Neural progenitor cell (in vitro differentiated cells): ENCODE measurements around the gene HOXB4. TPM values are rescaled to one million over a fixed set of nuclear protein-coding genes. Genes with fewer than 3 reads are reported as not detected.
A peak's percentile ranks its signal among the peaks of the same experiment; 100 is the strongest.

Experiments used
- DNase-seq: peaks from one replicate; pipeline ENCODE4 v3.0.0-alpha.2; 2016; ENCODE audit warnings: low spot score
- H2AFZ ChIP-seq: fragments of 200-600 bp; sonication (generic); replicated peaks from 2 replicates; pipeline ENCODE4 v1.6.1; 2016; ENCODE audit warnings: antibody characterized with exemption
- H3F3A ChIP-seq: fragments of 200-600 bp; sonication (generic); 2 replicates; pipeline ENCODE4 v1.6.1; 2016; ENCODE audit warnings: antibody characterized with exemption, low read depth
- H3K27ac ChIP-seq: fragments of 200-600 bp; sonication (generic); 2 replicates; pipeline ENCODE4 v1.5.1; 2016; ENCODE audit warnings: mild to moderate bottlenecking
- H3K27me3 ChIP-seq: fragments of 200-600 bp; sonication (generic); 2 replicates; pipeline ENCODE4 v1.6.1; 2016; ENCODE audit warnings: mild to moderate bottlenecking, moderate library complexity
- H3K36me3 ChIP-seq: fragments of 200-600 bp; sonication (generic); 2 replicates; pipeline ENCODE4 v1.5.1; 2016
- H3K4me1 ChIP-seq: fragments of 200-600 bp; sonication (generic); 2 replicates; pipeline ENCODE4 v1.6.1; 2016; ENCODE audit warnings: mixed run types
- H3K4me2 ChIP-seq: fragments of 200-600 bp; sonication (generic); 2 replicates; pipeline ENCODE4 v1.6.1; 2016
- H3K4me3 ChIP-seq: fragments of 200-600 bp; sonication (generic); 2 replicates; pipeline ENCODE4 v1.5.1; 2016
- H3K79me2 ChIP-seq: fragments of 200-600 bp; sonication (generic); 2 replicates; pipeline ENCODE4 v1.6.1; 2016; ENCODE audit warnings: low read depth
- H3K9ac ChIP-seq: fragments of 200-600 bp; sonication (generic); 2 replicates; pipeline ENCODE4 v1.6.1; 2016
- H3K9me3 ChIP-seq: fragments of 200-600 bp; sonication (generic); 2 replicates; pipeline ENCODE4 v1.5.1; 2016; ENCODE audit warnings: low read depth
- H4K20me1 ChIP-seq: fragments of 200-600 bp; sonication (generic); 2 replicates; pipeline ENCODE4 v1.6.1; 2016; ENCODE audit warnings: low read depth
- H3K27ac Mint-ChIP-seq: 3 replicates; pipeline ENCODE4 v1.8.0; 2021; ENCODE audit warnings: mixed read lengths
- H3K27me3 Mint-ChIP-seq: 2 replicates; pipeline ENCODE4 v1.8.0; 2022; ENCODE audit warnings: low read depth, mild to moderate bottlenecking, inconsistent platforms, moderate library complexity, mixed read lengths; ENCODE audit not compliant: insufficient read depth
- H3K36me3 Mint-ChIP-seq: 3 replicates; pipeline ENCODE4 v1.8.0; 2021; ENCODE audit warnings: mixed read lengths
- H3K4me1 Mint-ChIP-seq: 3 replicates; pipeline ENCODE4 v1.8.0; 2021; ENCODE audit warnings: mixed read lengths
- H3K4me3 Mint-ChIP-seq: 3 replicates; pipeline ENCODE4 v1.8.0; 2021; ENCODE audit warnings: mild to moderate bottlenecking, moderate library complexity, mixed read lengths
- H3K9me3 Mint-ChIP-seq: 3 replicates; pipeline ENCODE4 v1.8.0; 2020; ENCODE audit warnings: mixed read lengths
- CTCF ChIP-seq: fragments of 200-600 bp; sonication (generic); IDR thresholded peaks from 2 replicates; pipeline ENCODE4 v1.5.1; 2017; ENCODE audit warnings: antibody characterized with exemption, mild to moderate bottlenecking
- EZH2 ChIP-seq: fragments of 200-600 bp; sonication (generic); IDR thresholded peaks from 2 replicates; pipeline ENCODE4 v1.6.1; 2017; ENCODE audit warnings: antibody characterized with exemption, mild to moderate bottlenecking, moderate library complexity
- EZH2phosphoT487 ChIP-seq: fragments of 200-600 bp; sonication (generic); IDR thresholded peaks from 2 replicates; pipeline ENCODE4 v1.6.1; 2017; ENCODE audit warnings: antibody characterized with exemption
- total RNA-seq: library from RNA; depleted of rRNA; stranded (reverse); fragments of >200 nt; gene quantifications from 2 replicates; pipeline ENCODE4 v1.2.3, GENCODE V29; 2015; ENCODE audit warnings: low replicate concordance

HOXB4 gene
- total RNA-seq, 1 donor from 2014 or later = not detected

- peaks cover 97% of the 10 kb centered on the region for H3K27me3 Mint-ChIP-seq
- peaks cover 9% of the 10 kb centered on the region for H3K4me1 Mint-ChIP-seq
- H3K36me3 ChIP-seq = no peaks in the 10 kb centered on the region
- H3K27me3 ChIP-seq = peaks cover 100% of the 10 kb centered on the region
- H3F3A ChIP-seq = no peaks in the 10 kb centered on the region
- TF ChIP-seq EZH2phosphoT487 = no peak
- TF ChIP-seq CTCF = no peak
- TF ChIP-seq EZH2 = no peak
- H3K9me3 Mint-ChIP-seq = peaks cover 10% of the 10 kb centered on the region
- no peak for DNase-seq
- no peak overlapping the region for H3K4me3 ChIP-seq
- H3K4me1 ChIP-seq = no peaks in the 10 kb centered on the region
- no peak overlapping the region for H3K4me2 ChIP-seq
- H3K79me2 ChIP-seq = no peaks in the 10 kb centered on the region
- no peak overlapping the region for H3K9ac ChIP-seq
- no peaks in the 10 kb centered on the region for H3K9me3 ChIP-seq
- H3K27ac ChIP-seq = no peak overlapping the region
- peaks cover 1% of the 10 kb centered on the region for H3K36me3 Mint-ChIP-seq
- no peak overlapping the region for H3K4me3 Mint-ChIP-seq
- H2AFZ ChIP-seq = no peak overlapping the region
- H3K27ac Mint-ChIP-seq = no peak overlapping the region
- H4K20me1 ChIP-seq = peaks cover 95% of the 10 kb centered on the region
These were observed 17.3 kb upstream of the HOXB4 start for GRCh38 chr17:48595278-48595999.

- peaks cover 100% of the 10 kb centered on the region for H3K27me3 ChIP-seq
- H3K36me3 Mint-ChIP-seq = peaks cover 1% of the 10 kb centered on the region
- H3K27me3 Mint-ChIP-seq = peaks cover 97% of the 10 kb centered on the region
- peaks cover 98% of the 10 kb centered on the region for H4K20me1 ChIP-seq
- no peak overlapping the region for H3K27ac Mint-ChIP-seq
- no peak for DNase-seq
- H3K36me3 ChIP-seq = no peaks in the 10 kb centered on the region
- H3K9me3 Mint-ChIP-seq = peaks cover 11% of the 10 kb centered on the region
- no peak overlapping the region for H3K27ac ChIP-seq
- no peak overlapping the region for H3K4me3 ChIP-seq
- no peak overlapping the region for H3K9ac ChIP-seq
- no peak overlapping the region for H2AFZ ChIP-seq
- H3K79me2 ChIP-seq = no peaks in the 10 kb centered on the region
- no peak overlapping the region for H3K4me2 ChIP-seq
- no peaks in the 10 kb centered on the region for H3K9me3 ChIP-seq
- H3K4me3 Mint-ChIP-seq = no peak overlapping the region
- H3K4me1 ChIP-seq = no peaks in the 10 kb centered on the region
- no peaks in the 10 kb centered on the region for H3F3A ChIP-seq
- TF ChIP-seq EZH2 = peak; percentile 91
- peak; percentile 74 for TF ChIP-seq EZH2phosphoT487
- no peak for TF ChIP-seq CTCF
- peaks cover 9% of the 10 kb centered on the region for H3K4me1 Mint-ChIP-seq
These were observed 16.6 kb upstream of the HOXB4 start for GRCh38 chr17:48594538-48595277.

- Histone ChIP-seq H3K36me3 (no peaks in the 10 kb centered on the region), H4K20me1 (peaks cover 98% of the 10 kb centered on the region)
- peaks cover 9% of the 10 kb centered on the region for H3K4me1 Mint-ChIP-seq
These were observed 15.8 kb upstream of the HOXB4 start for GRCh38 chr17:48593840-48594537.

More at GRCh38 chr17:48593840-48594537, 15.8 kb upstream of the HOXB4 start:
- TF ChIP-seq CTCF = peak; percentile 91
- peak; percentile 86 for TF ChIP-seq EZH2
- peak; percentile 85 for TF ChIP-seq EZH2phosphoT487
- Histone ChIP-seq H2AFZ (no peak overlapping the region), H3K9ac (no peak overlapping the region), H3K4me3 (no peak overlapping the region), H3K27me3 (peaks cover 100% of the 10 kb centered on the region), H3K4me1 (no peaks in the 10 kb centered on the region), H3K9me3 (no peaks in the 10 kb centered on the region), H3K27ac (no peak overlapping the region), H3K4me2 (no peak overlapping the region), H3K79me2 (no peaks in the 10 kb centered on the region), H3F3A (no peaks in the 10 kb centered on the region)
- Mint-ChIP-seq H3K27ac (no peak overlapping the region), H3K36me3 (peaks cover 1% of the 10 kb centered on the region), H3K4me3 (no peak overlapping the region), H3K27me3 (peaks cover 97% of the 10 kb centered on the region), H3K9me3 (peaks cover 8% of the 10 kb centered on the region)
- peak; percentile 87 for DNase-seq
